ENCODE data around the gene CAPS.

GRCh38 chr19:5926641-5927440 lies 12.8 kb downstream of the CAPS start:
- no peak for TF ChIP-seq POLR2AphosphoS5 (IDR thresholded peaks at IDR 0.05; ENCODE audit: low read depth, low read length)
- no peak for TF ChIP-seq POLR2A (IDR thresholded peaks at IDR 0.05; ENCODE audit: low read depth, low read length)
- TF ChIP-seq TAF1 (IDR thresholded peaks at IDR 0.05; ENCODE audit: borderline replicate concordance, low read depth, low read length): no peak
